ENCODE measurements around the gene STAP2. TPM values are rescaled to one million over a fixed set of nuclear protein-coding genes. Genes with fewer than 3 reads are reported as not detected.

The STAP2 gene
- total and polyA plus RNA-seq, 9 of the 15 experiments (the other 6 are each of a cell fraction or from before 2014, with no cell fraction given): 1.2 to 9.8 (median 4.5) TPM

DNA sequence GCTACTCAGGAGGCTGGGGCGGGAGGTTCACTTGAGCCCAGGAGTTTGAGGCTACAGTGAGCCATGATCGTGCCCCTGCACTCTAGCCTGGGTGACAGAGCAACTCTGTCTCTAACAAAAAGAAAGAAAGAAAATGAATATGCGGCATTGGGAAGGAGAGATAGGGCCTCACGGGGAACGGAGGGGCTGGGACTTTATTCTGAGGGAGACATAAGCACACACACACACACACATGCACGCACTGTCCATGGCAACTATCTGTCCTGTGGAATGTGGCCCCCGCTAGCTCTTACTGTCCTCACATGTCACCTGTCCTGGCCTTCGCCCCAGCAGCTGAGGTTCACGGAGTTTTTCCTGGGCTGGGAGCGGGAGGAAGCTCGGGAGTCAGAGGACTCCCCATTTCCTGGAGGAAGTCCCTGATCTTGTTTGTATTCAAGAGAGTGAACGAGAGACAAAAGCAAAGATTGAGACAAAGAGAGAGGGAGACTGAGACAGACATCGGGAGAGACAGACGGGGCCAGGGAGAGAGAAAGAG, 654 bp downstream of the STAP2 start (continued):
- TF ChIP-seq AFF4 (CRISPR knock-in tag; IDR thresholded peaks at IDR 0.05): no peak
- no peak for TF ChIP-seq MTA2 (IDR thresholded peaks at IDR 0.05; ENCODE audit: low read depth)
- TF ChIP-seq, protein P1, sequence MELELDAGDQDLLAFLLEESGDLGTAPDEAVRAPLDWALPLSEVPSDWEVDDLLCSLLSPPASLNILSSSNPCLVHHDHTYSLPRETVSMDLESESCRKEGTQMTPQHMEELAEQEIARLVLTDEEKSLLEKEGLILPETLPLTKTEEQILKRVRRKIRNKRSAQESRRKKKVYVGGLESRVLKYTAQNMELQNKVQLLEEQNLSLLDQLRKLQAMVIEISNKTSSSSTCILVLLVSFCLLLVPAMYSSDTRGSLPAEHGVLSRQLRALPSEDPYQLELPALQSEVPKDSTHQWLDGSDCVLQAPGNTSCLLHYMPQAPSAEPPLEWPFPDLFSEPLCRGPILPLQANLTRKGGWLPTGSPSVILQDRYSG (tag; conservative IDR thresholded peaks at IDR 0.05; ENCODE audit: low read depth): no peak
- no peak for TF ChIP-seq BRD4 (IDR thresholded peaks at IDR 0.05)
- TF ChIP-seq ZNF780A (CRISPR knock-in tag; IDR thresholded peaks at IDR 0.05): no peak
- no peak for TF ChIP-seq RBM22 (IDR thresholded peaks at IDR 0.05; ENCODE audit: low read depth, low read length, poor library complexity, severe bottlenecking)
- TF ChIP-seq ZNF551 (CRISPR knock-in tag; IDR thresholded peaks at IDR 0.05): no peak
- no peak for TF ChIP-seq ATF4 (CRISPR knock-in tag; IDR thresholded peaks at IDR 0.05)
- TF ChIP-seq TAL1 (IDR thresholded peaks at IDR 0.05): no peak
- TF ChIP-seq NFIC (IDR thresholded peaks at IDR 0.05): no peak
- no peak for TF ChIP-seq ARID3B (CRISPR knock-in tag; IDR thresholded peaks at IDR 0.05; ENCODE audit: borderline replicate concordance)
- TF ChIP-seq WHSC1 (IDR thresholded peaks at IDR 0.05; ENCODE audit: low read length): no peak
- TF ChIP-seq ZSCAN32 (CRISPR knock-in tag; IDR thresholded peaks at IDR 0.05): no peak
- TF ChIP-seq STAG1 (CRISPR knock-in tag; IDR thresholded peaks at IDR 0.05; ENCODE audit: borderline replicate concordance): no peak
- no peak for TF ChIP-seq NCOR1 (IDR thresholded peaks at IDR 0.05)
- no peak for TF ChIP-seq ZNF431 (CRISPR knock-in tag; IDR thresholded peaks at IDR 0.05)
- TF ChIP-seq HMG20B (CRISPR knock-in tag; IDR thresholded peaks at IDR 0.05): no peak
- TF ChIP-seq ZNF146 (CRISPR knock-in tag; IDR thresholded peaks at IDR 0.05; ENCODE audit: unreplicated experiment): no peak
- TF ChIP-seq SRSF1 (IDR thresholded peaks at IDR 0.05; ENCODE audit: low read depth, low read length): no peak
- no peak for TF ChIP-seq ZNF583 (CRISPR knock-in tag; IDR thresholded peaks at IDR 0.05)
- no peak for TF ChIP-seq STAT5B (CRISPR knock-in tag; IDR thresholded peaks at IDR 0.05)
- no peak for TF ChIP-seq RBM39 (optimal IDR thresholded peaks at IDR 0.05; ENCODE audit: low read depth, low read length)
- no peak for TF ChIP-seq ZNF507 (tag; conservative IDR thresholded peaks at IDR 0.05)
- TF ChIP-seq HDAC8 (tag; IDR thresholded peaks at IDR 0.05): no peak
